ENCODE data around the gene FAM131A. TPM values are rescaled to one million over a fixed set of nuclear protein-coding genes. Genes with fewer than 3 reads are reported as not detected.
A peak's percentile ranks its signal among the peaks of the same experiment; 100 is the strongest.

The FAM131A gene
- total and polyA plus RNA-seq, 9 of the 15 experiments (the other 6 are each of a cell fraction or from before 2014, with no cell fraction given), result 0.48 to 11.1 (median 4.3) TPM

GRCh38 chr3:184359610-184360009 is 22.2 kb downstream of the FAM131A start:
- Histone ChIP-seq H3K36me3 (ENCODE audit: control insufficient read depth, insufficient read depth, low read length) (peaks cover 48% of the 10 kb centered on the region; the same call in 2 of the 3 replicates), H3K9me3 (replicated peaks; ENCODE audit: control insufficient read depth, insufficient read depth, low read depth, low read length) (no peaks in the 10 kb centered on the region), H3K27ac (ENCODE audit: extremely low read depth, low read depth, low read length) (no peak overlapping the region), H3K27me3 (ENCODE audit: control insufficient read depth in 2 of 2, insufficient read depth in 2 of 2, low read length in 2 of 2) (no peaks in the 10 kb centered on the region), H3K4me3 (no peak overlapping the region), H3K9me1 (ENCODE audit: control insufficient read depth, insufficient read depth, low read length) (peaks cover 5% of the 10 kb centered on the region), H3K4me1 (replicated peaks in 1 of 2; ENCODE audit: control insufficient read depth in 2 of 2, insufficient read depth in 2 of 2, low read length in 2 of 2) (peaks cover 25 to 64% of the 10 kb centered on the region in 2 experiments), H4K20me1 (replicated peaks; ENCODE audit: control insufficient read depth, insufficient read depth, low read length) (no peaks in the 10 kb centered on the region), H2AFZ (ENCODE audit: low read depth, low read length) (no peak overlapping the region), H3K9ac (ENCODE audit: insufficient read depth in 1 of 2, low read depth in 2 of 2, low read length in 2 of 2) (peak overlapping the region in 1 of 2 experiments; percentile 89; a peak in 2 of 4 replicates), H3K79me2 (ENCODE audit: control insufficient read depth, insufficient read depth, low read length) (peaks cover 49% of the 10 kb centered on the region), H3K4me2 (ENCODE audit: insufficient read depth, low read length) (peak overlapping the region; percentile 46)
- intact Hi-C loops (cut with micrococcal nuclease) (no loop called here), in situ Hi-C loops (cut with MboI) (no loop called here)
- no peak for FAIRE-seq
- POLR2A ChIA-PET, result interaction anchor here (0.6 to 1.7 kb wide), 4 partner anchors 11 to 224 kb away, joined by 3 to 9 read pairs (median 4); partner anchors contain the start of gene EIF2B5
- WGBS (ENCODE audit: insufficient coverage, low coverage, missing lambda C conversion rate), result 51% methylated on average over 8 of the region's 9 CpGs
- no peak for DNase-seq (ENCODE audit: extremely low read depth in 1 of 4, low spot score in 3 of 4)
- TF ChIP-seq ZBTB33 (CRISPR knock-in tag; IDR thresholded peaks at IDR 0.05) (no peak), ZNF212 (CRISPR knock-in tag; IDR thresholded peaks at IDR 0.05) (no peak), XRCC4 (IDR thresholded peaks at IDR 0.05; ENCODE audit: extremely low read depth, insufficient read depth, insufficient read length) (no peak), YY1 (IDR thresholded peaks at IDR 0.05; ENCODE audit: borderline replicate concordance in 1 of 3, control insufficient read depth in 1 of 3, extremely low read depth in 1 of 3, insufficient read depth in 3 of 3, insufficient read length in 1 of 3, insufficient replicate concordance in 2 of 3, low read depth in 1 of 3, low read length in 2 of 3) (no peak), MAFK (IDR thresholded peaks at IDR 0.05; ENCODE audit: low read length) (no peak), TCF15 (CRISPR knock-in tag; IDR thresholded peaks at IDR 0.05) (no peak), HIVEP1 (CRISPR knock-in tag; IDR thresholded peaks at IDR 0.05) (no peak), PHTF2 (CRISPR knock-in tag; IDR thresholded peaks at IDR 0.05) (no peak), ZNF41 (CRISPR knock-in tag; conservative IDR thresholded peaks at IDR 0.05) (no peak), TSC22D4 (tag; IDR thresholded peaks at IDR 0.05) (no peak), PHB2 (IDR thresholded peaks at IDR 0.05; ENCODE audit: low read depth) (no peak), ZNF551 (CRISPR knock-in tag; IDR thresholded peaks at IDR 0.05) (no peak), PHF20 (IDR thresholded peaks at IDR 0.05; ENCODE audit: partially characterized antibody) (no peak), L3MBTL2 (IDR thresholded peaks at IDR 0.05) (no peak)
- TF ChIP-seq, protein P1, sequence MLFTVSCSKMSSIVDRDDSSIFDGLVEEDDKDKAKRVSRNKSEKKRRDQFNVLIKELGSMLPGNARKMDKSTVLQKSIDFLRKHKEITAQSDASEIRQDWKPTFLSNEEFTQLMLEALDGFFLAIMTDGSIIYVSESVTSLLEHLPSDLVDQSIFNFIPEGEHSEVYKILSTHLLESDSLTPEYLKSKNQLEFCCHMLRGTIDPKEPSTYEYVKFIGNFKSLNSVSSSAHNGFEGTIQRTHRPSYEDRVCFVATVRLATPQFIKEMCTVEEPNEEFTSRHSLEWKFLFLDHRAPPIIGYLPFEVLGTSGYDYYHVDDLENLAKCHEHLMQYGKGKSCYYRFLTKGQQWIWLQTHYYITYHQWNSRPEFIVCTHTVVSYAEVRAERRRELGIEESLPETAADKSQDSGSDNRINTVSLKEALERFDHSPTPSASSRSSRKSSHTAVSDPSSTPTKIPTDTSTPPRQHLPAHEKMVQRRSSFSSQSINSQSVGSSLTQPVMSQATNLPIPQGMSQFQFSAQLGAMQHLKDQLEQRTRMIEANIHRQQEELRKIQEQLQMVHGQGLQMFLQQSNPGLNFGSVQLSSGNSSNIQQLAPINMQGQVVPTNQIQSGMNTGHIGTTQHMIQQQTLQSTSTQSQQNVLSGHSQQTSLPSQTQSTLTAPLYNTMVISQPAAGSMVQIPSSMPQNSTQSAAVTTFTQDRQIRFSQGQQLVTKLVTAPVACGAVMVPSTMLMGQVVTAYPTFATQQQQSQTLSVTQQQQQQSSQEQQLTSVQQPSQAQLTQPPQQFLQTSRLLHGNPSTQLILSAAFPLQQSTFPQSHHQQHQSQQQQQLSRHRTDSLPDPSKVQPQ (CRISPR knock-in tag; IDR thresholded peaks at IDR 0.05; ENCODE audit: borderline replicate concordance), result no peak
- ATAC-seq, result no peak
- BruUV-seq (replicated peaks), result no TSS peak
- CTCF ChIA-PET (ENCODE audit: low intra/inter-chr PET ratio), result no interaction called here
